NCI-H526 treated with DMSO at 0.1 percent for 48 hours (cell line): Measurements from ENCODE around the gene CMTM1.

ENCODE experiments used
- DNase-seq: peaks from one replicate; lab custom pipeline; 2025; lab: John Stamatoyannopoulos, UW

The CMTM1 gene

GRCh38 chr16:66566051-66566901 is at the start of gene CMTM1:
Gene CMTM1, plus strand, starts transcription at chr16:66566439. Its CDS starts 75 bp downstream, at chr16:66566514.
- no peak for DNase-seq

GRCh38 chr16:66516509-66516807 is 49.8 kb upstream of the CMTM1 start:
- DNase-seq, result no peak

GRCh38 chr16:66516808-66517585 is 49.2 kb upstream of the CMTM1 start:
- DNase-seq, result no peak

- no peak for DNase-seq
These were observed 48.5 kb upstream of the CMTM1 start for GRCh38 chr16:66517586-66518263.

- no peak for DNase-seq
These were observed 46.5 kb upstream of the CMTM1 start for GRCh38 chr16:66519482-66520373.

- DNase-seq, result no peak
These were observed 45.7 kb upstream of the CMTM1 start for GRCh38 chr16:66520406-66521170.

GRCh38 chr16:66521252-66521713 is 45.0 kb upstream of the CMTM1 start:
- DNase-seq, result no peak

- DNase-seq, result no peak
These were observed 44.1 kb upstream of the CMTM1 start for GRCh38 chr16:66521951-66522771.

- no peak for DNase-seq
These were observed 43.2 kb upstream of the CMTM1 start for GRCh38 chr16:66522816-66523590.

- no peak for DNase-seq
These were observed 42.3 kb upstream of the CMTM1 start for GRCh38 chr16:66523861-66524354.

GRCh38 chr16:66524601-66525164 is 41.6 kb upstream of the CMTM1 start:
- DNase-seq, result no peak

- DNase-seq, result no peak
These were observed 40.7 kb upstream of the CMTM1 start for GRCh38 chr16:66525396-66526180.

- DNase-seq, result no peak
These were observed 37.9 kb upstream of the CMTM1 start for GRCh38 chr16:66528294-66528693.

- no peak for DNase-seq
These were observed 36.8 kb upstream of the CMTM1 start for GRCh38 chr16:66529475-66529874.

- no peak for DNase-seq
These were observed 31.9 kb upstream of the CMTM1 start for GRCh38 chr16:66534376-66534799.

GRCh38 chr16:66536525-66536924 is 29.7 kb upstream of the CMTM1 start:
- no peak for DNase-seq

- no peak for DNase-seq
These were observed 29.0 kb upstream of the CMTM1 start for GRCh38 chr16:66537236-66537635.

- no peak for DNase-seq
These were observed 27.3 kb upstream of the CMTM1 start for GRCh38 chr16:66538910-66539309.
